ENCODE measurements around the gene KIAA1191. TPM values are rescaled to one million over a fixed set of nuclear protein-coding genes. Genes with fewer than 3 reads are reported as not detected.

KIAA1191 gene
- total RNA-seq, 1 donor from 2014 or later, result 163 TPM

DNA sequence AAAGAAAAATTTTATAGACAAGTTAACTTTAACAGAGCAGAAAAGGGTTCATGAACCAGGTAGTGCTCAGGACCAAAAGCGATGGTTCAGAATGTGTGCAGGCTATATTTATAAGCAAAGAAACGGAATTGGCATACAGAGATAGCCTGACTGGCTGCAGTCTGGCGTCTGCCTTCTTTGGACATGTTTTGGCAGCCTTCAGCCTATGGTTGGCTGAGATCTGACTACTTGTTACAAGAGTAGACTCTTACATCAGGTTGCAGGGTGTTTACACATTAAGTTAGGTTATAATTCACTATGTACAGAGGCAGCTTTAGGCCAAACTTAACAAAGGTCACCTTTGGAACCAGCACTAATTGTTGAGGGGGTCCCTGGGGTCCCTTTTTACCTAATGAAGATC, 19.9 kb upstream of the KIAA1191 start:
- H3K9me3 ChIP-seq (ENCODE audit: insufficient read depth, low read depth, low read length), result no peaks in the 10 kb centered on the region
- peaks cover 31% of the 10 kb centered on the region for H4K20me1 ChIP-seq (ENCODE audit: insufficient read depth, low read length)
- Mint-ChIP-seq H3K4me3 (ENCODE audit: unreplicated experiment) (no peak overlapping the region), H3K36me3 (ENCODE audit: low read depth, unreplicated experiment) (peaks cover 15% of the 10 kb centered on the region), H3K9me3 (ENCODE audit: unreplicated experiment) (no peaks in the 10 kb centered on the region), H3K4me1 (ENCODE audit: low read depth, unreplicated experiment) (no peaks in the 10 kb centered on the region), H3K27me3 (ENCODE audit: low read depth, unreplicated experiment) (no peaks in the 10 kb centered on the region), H3K27ac (ENCODE audit: unreplicated experiment) (no peak overlapping the region)
- DNase-seq (ENCODE audit: low read depth) (no peak), FAIRE-seq (no peak)
- peaks cover 27% of the 10 kb centered on the region for H3K36me3 ChIP-seq (ENCODE audit: insufficient read depth, low read length)
- no peak overlapping the region for H3K27ac ChIP-seq (ENCODE audit: low read depth, low read length)
- no peak overlapping the region for H3K4me3 ChIP-seq (ENCODE audit: insufficient read depth, low read depth, low read length)
- no peaks in the 10 kb centered on the region for H3K4me1 ChIP-seq (ENCODE audit: insufficient read depth, low read length)
- H3K9ac ChIP-seq (ENCODE audit: low read length), result no peak overlapping the region
- H3K27me3 ChIP-seq (ENCODE audit: insufficient read depth, low read length), result no peaks in the 10 kb centered on the region
- H3K79me2 ChIP-seq (ENCODE audit: insufficient read depth, low read length), result peaks cover 23% of the 10 kb centered on the region
- H3K4me2 ChIP-seq (ENCODE audit: low read length), result no peak overlapping the region
- H2AFZ ChIP-seq (ENCODE audit: low read depth, low read length), result no peak overlapping the region
- no peak for TF ChIP-seq EZH2 (IDR thresholded peaks at IDR 0.05; ENCODE audit: insufficient read depth, low read length)
- TF ChIP-seq, protein P1, sequence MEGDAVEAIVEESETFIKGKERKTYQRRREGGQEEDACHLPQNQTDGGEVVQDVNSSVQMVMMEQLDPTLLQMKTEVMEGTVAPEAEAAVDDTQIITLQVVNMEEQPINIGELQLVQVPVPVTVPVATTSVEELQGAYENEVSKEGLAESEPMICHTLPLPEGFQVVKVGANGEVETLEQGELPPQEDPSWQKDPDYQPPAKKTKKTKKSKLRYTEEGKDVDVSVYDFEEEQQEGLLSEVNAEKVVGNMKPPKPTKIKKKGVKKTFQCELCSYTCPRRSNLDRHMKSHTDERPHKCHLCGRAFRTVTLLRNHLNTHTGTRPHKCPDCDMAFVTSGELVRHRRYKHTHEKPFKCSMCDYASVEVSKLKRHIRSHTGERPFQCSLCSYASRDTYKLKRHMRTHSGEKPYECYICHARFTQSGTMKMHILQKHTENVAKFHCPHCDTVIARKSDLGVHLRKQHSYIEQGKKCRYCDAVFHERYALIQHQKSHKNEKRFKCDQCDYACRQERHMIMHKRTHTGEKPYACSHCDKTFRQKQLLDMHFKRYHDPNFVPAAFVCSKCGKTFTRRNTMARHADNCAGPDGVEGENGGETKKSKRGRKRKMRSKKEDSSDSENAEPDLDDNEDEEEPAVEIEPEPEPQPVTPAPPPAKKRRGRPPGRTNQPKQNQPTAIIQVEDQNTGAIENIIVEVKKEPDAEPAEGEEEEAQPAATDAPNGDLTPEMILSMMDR (IDR thresholded peaks at IDR 0.05; ENCODE audit: insufficient read depth, low read depth, low read length), result no peak

GRCh38 chr5:176379881-176380280, 18.3 kb upstream of the KIAA1191 start:
- Histone ChIP-seq H3K4me2 (ENCODE audit: low read length) (no peak overlapping the region), H3K79me2 (ENCODE audit: insufficient read depth, low read length) (peaks cover 7% of the 10 kb centered on the region), H3K9ac (ENCODE audit: low read length) (no peak overlapping the region), H3K4me3 (ENCODE audit: insufficient read depth, low read depth, low read length) (no peak overlapping the region), H4K20me1 (ENCODE audit: insufficient read depth, low read length) (peaks cover 18% of the 10 kb centered on the region), H3K4me1 (ENCODE audit: insufficient read depth, low read length) (no peaks in the 10 kb centered on the region), H3K36me3 (ENCODE audit: insufficient read depth, low read length) (peaks cover 22% of the 10 kb centered on the region), H2AFZ (ENCODE audit: low read depth, low read length) (no peak overlapping the region), H3K27ac (ENCODE audit: low read depth, low read length) (no peak overlapping the region), H3K27me3 (ENCODE audit: insufficient read depth, low read length) (no peaks in the 10 kb centered on the region), H3K9me3 (ENCODE audit: insufficient read depth, low read depth, low read length) (no peaks in the 10 kb centered on the region)
- H3K4me1 Mint-ChIP-seq (ENCODE audit: low read depth, unreplicated experiment), result no peaks in the 10 kb centered on the region
- H3K27me3 Mint-ChIP-seq (ENCODE audit: low read depth, unreplicated experiment), result no peaks in the 10 kb centered on the region
- FAIRE-seq, result peak; percentile 62
- H3K9me3 Mint-ChIP-seq (ENCODE audit: unreplicated experiment), result no peaks in the 10 kb centered on the region
- DNase-seq (ENCODE audit: low read depth), result no peak
- H3K36me3 Mint-ChIP-seq (ENCODE audit: low read depth, unreplicated experiment), result peaks cover 13% of the 10 kb centered on the region
- no peak for TF ChIP-seq EZH2 (IDR thresholded peaks at IDR 0.05; ENCODE audit: insufficient read depth, low read length)
- TF ChIP-seq, protein P1 (IDR thresholded peaks at IDR 0.05; ENCODE audit: insufficient read depth, low read depth, low read length), result no peak
- no peak overlapping the region for H3K4me3 Mint-ChIP-seq (ENCODE audit: unreplicated experiment)
- H3K27ac Mint-ChIP-seq (ENCODE audit: unreplicated experiment), result no peak overlapping the region

GRCh38 chr5:176373100-176373818, 11.7 kb upstream of the KIAA1191 start:
- H3K9ac ChIP-seq (ENCODE audit: low read length), result no peak overlapping the region
- DNase-seq (ENCODE audit: low read depth) (no peak), FAIRE-seq (no peak)
- Mint-ChIP-seq H3K36me3 (ENCODE audit: low read depth, unreplicated experiment) (peaks cover 2% of the 10 kb centered on the region), H3K27me3 (ENCODE audit: low read depth, unreplicated experiment) (no peaks in the 10 kb centered on the region), H3K4me3 (ENCODE audit: unreplicated experiment) (no peak overlapping the region), H3K27ac (ENCODE audit: unreplicated experiment) (no peak overlapping the region), H3K4me1 (ENCODE audit: low read depth, unreplicated experiment) (peaks cover 2% of the 10 kb centered on the region), H3K9me3 (ENCODE audit: unreplicated experiment) (no peaks in the 10 kb centered on the region)
- no peaks in the 10 kb centered on the region for H3K9me3 ChIP-seq (ENCODE audit: insufficient read depth, low read depth, low read length)
- H3K27ac ChIP-seq (ENCODE audit: low read depth, low read length), result no peak overlapping the region
- no peak overlapping the region for H3K4me3 ChIP-seq (ENCODE audit: insufficient read depth, low read depth, low read length)
- H2AFZ ChIP-seq (ENCODE audit: low read depth, low read length), result no peak overlapping the region
- no peaks in the 10 kb centered on the region for H3K4me1 ChIP-seq (ENCODE audit: insufficient read depth, low read length)
- peaks cover 14% of the 10 kb centered on the region for H3K36me3 ChIP-seq (ENCODE audit: insufficient read depth, low read length)
- H4K20me1 ChIP-seq (ENCODE audit: insufficient read depth, low read length), result no peaks in the 10 kb centered on the region
- TF ChIP-seq, protein P1 (IDR thresholded peaks at IDR 0.05; ENCODE audit: insufficient read depth, low read depth, low read length), result no peak
- no peak for TF ChIP-seq EZH2 (IDR thresholded peaks at IDR 0.05; ENCODE audit: insufficient read depth, low read length)
- H3K27me3 ChIP-seq (ENCODE audit: insufficient read depth, low read length), result no peaks in the 10 kb centered on the region
- no peak overlapping the region for H3K4me2 ChIP-seq (ENCODE audit: low read length)
- no peaks in the 10 kb centered on the region for H3K79me2 ChIP-seq (ENCODE audit: insufficient read depth, low read length)
